H1 (cell line): ENCODE data around the gene CAPN11. TPM values are rescaled to one million over a fixed set of nuclear protein-coding genes. Genes with fewer than 3 reads are reported as not detected.

Source experiments
- CTCF ChIA-PET: fragments of 300-600 bp; sonication (Branson Sonifier 250); formaldehyde crosslinking; loops from one replicate; lab custom pipeline; 2021; ENCODE audit not compliant: partially characterized antibody; lab: Charles Lee
- POLR2A ChIA-PET: fragments of 300-600 bp; sonication (Branson Sonifier 250); formaldehyde crosslinking; loops from one replicate; lab custom pipeline; 2021; ENCODE audit warnings: inconsistent platforms; ENCODE audit not compliant: partially characterized antibody; lab: Charles Lee
- DNase-seq, 2 experiments: peaks; one replicate each; pipeline versions ENCODE4 v3.0.0 to v3.0.0-alpha.2; 2010 to 2022; ENCODE audit warnings: low spot score in 2 of 2, low read depth in 1 of 2, mixed read lengths in 1 of 2
- FAIRE-seq: peaks from 2 replicates; lab custom pipeline; 2011; peaks lifted over from hg19 to GRCh38; lab: Jason Lieb, UNC
- H2AFZ ChIP-seq: 2 replicates; pipeline ENCODE4 v1.8.1; 2012; ENCODE audit warnings: low read length, inconsistent platforms
- H2AK5ac ChIP-seq: 2 replicates; pipeline ENCODE4 v1.6.1; 2013; ENCODE audit warnings: low read depth, low read length
- H2BK120ac ChIP-seq: replicated peaks from 2 replicates; pipeline ENCODE3; 2013; ENCODE audit warnings: low read depth, low read length, inconsistent platforms
- H2BK12ac ChIP-seq: 2 replicates; pipeline ENCODE4 v1.6.1; 2013; ENCODE audit warnings: low read depth, low read length
- H2BK15ac ChIP-seq: 2 replicates; pipeline ENCODE4 v1.6.1; 2013; ENCODE audit warnings: low read length
- H2BK20ac ChIP-seq: 2 replicates; pipeline ENCODE4 v1.6.1; 2013; ENCODE audit warnings: low read length
- H2BK5ac ChIP-seq: 2 replicates; pipeline ENCODE4 v1.6.1; 2013; ENCODE audit warnings: low read depth, low read length
- H3K14ac ChIP-seq: 2 replicates; pipeline ENCODE4 v1.6.1; 2013; ENCODE audit warnings: inconsistent platforms; ENCODE audit not compliant: insufficient read length
- H3K18ac ChIP-seq: 2 replicates; pipeline ENCODE4 v1.6.1; 2013; ENCODE audit warnings: low read length; ENCODE audit errors: extremely low read depth
- H3K23ac ChIP-seq: 2 replicates; pipeline ENCODE4 v1.6.1; 2013; ENCODE audit warnings: inconsistent platforms; ENCODE audit not compliant: insufficient read length
- H3K23me2 ChIP-seq: 2 replicates; pipeline ENCODE4 v1.6.1; 2013; ENCODE audit warnings: low read depth, low read length
- H3K27ac ChIP-seq: 2 replicates; pipeline ENCODE4 v1.6.1; 2011; ENCODE audit warnings: low read depth, low read length, inconsistent platforms
- H3K27me3 ChIP-seq, 4 experiments: replicated peaks in 1 of 4; 1 replicate in 1 of 4; 2 replicates in 3 of 4; pipeline versions ENCODE4 v1.6.1 to v1.8.1; 2011 to 2013; ENCODE audit warnings: low read length in 3 of 4, mild to moderate bottlenecking in 3 of 4, inconsistent platforms in 2 of 4, mixed read lengths in 2 of 4, moderate library complexity in 1 of 4; ENCODE audit not compliant: control insufficient read depth in 3 of 4, insufficient read depth in 3 of 4; ENCODE audit errors: extremely low read depth in 1 of 4
- H3K36me3 ChIP-seq, 4 experiments: 2 replicates each; pipeline versions ENCODE4 v1.6.1 to v1.8.1; 2011 to 2013; ENCODE audit warnings: mild to moderate bottlenecking in 4 of 4, low read length in 3 of 4, moderate library complexity in 2 of 4, control low read depth in 1 of 4, inconsistent platforms in 1 of 4; ENCODE audit not compliant: insufficient read depth in 4 of 4, control insufficient read depth in 2 of 4
- H3K4ac ChIP-seq: replicated peaks from 2 replicates; pipeline ENCODE3; 2013; ENCODE audit warnings: low read length, low read depth, mixed read lengths, inconsistent platforms; ENCODE audit not compliant: insufficient read length
- H3K4me1 ChIP-seq, 4 experiments: replicated peaks in 1 of 4; 1 replicate in 1 of 4; 2 replicates in 3 of 4; pipeline versions ENCODE4 v1.6.1 to v1.8.1; 2011 to 2013; ENCODE audit warnings: low read length in 3 of 4, inconsistent platforms in 2 of 4, mixed read lengths in 1 of 4; ENCODE audit not compliant: insufficient read depth in 4 of 4, control insufficient read depth in 3 of 4
- H3K4me2 ChIP-seq, 2 experiments: 2 replicates each; pipeline versions ENCODE4 v1.6.1 to v1.8.1; 2011 to 2013; ENCODE audit warnings: low read depth in 2 of 2, low read length in 2 of 2, control low read depth in 1 of 2, inconsistent platforms in 1 of 2, mild to moderate bottlenecking in 1 of 2; ENCODE audit not compliant: insufficient read depth in 1 of 2
- H3K4me3 ChIP-seq, 4 experiments: fragments of 200-600, 300-600 bp in 1 of 4; sonication (generic), shearing (Covaris generic), sonication (Bioruptor Twin) in 1 of 4; 2 replicates each; pipeline versions ENCODE4 v1.5.1 to v1.8.1; 2011 to 2016; ENCODE audit warnings: low read length in 4 of 4, low read depth in 3 of 4, control low read depth in 2 of 4, inconsistent platforms in 2 of 4, mild to moderate bottlenecking in 2 of 4, mixed read lengths in 1 of 4, moderate library complexity in 1 of 4; ENCODE audit not compliant: insufficient read depth in 2 of 4; ENCODE audit errors: extremely low read depth in 1 of 4
- H3K56ac ChIP-seq: replicated peaks from 2 replicates; pipeline ENCODE3; 2013; ENCODE audit warnings: low read depth, mild to moderate bottlenecking, mixed read lengths, low read length, inconsistent platforms; ENCODE audit not compliant: insufficient read length
- H3K79me1 ChIP-seq: 2 replicates; pipeline ENCODE4 v1.6.1; 2013; ENCODE audit warnings: low read depth, low read length, control low read depth
- H3K79me2 ChIP-seq, 2 experiments: 2 replicates each; pipeline versions ENCODE4 v1.6.1 to v1.8.1; 2012 to 2013; ENCODE audit warnings: low read length in 2 of 2, mild to moderate bottlenecking in 2 of 2, inconsistent platforms in 1 of 2; ENCODE audit not compliant: insufficient read depth in 2 of 2, control insufficient read depth in 1 of 2
- H3K9ac ChIP-seq, 4 experiments: replicated peaks in 1 of 4; 1 replicate in 1 of 4; 2 replicates in 3 of 4; pipeline versions ENCODE4 v1.6.1 to v1.8.1; 2011 to 2013; ENCODE audit warnings: low read depth in 3 of 4, low read length in 3 of 4, control low read depth in 2 of 4, mild to moderate bottlenecking in 2 of 4, moderate library complexity in 2 of 4, inconsistent platforms in 1 of 4; ENCODE audit errors: extremely low read depth in 1 of 4
- H3K9me3 ChIP-seq, 2 experiments: 2 replicates each; pipeline versions ENCODE4 v1.6.1 to v1.8.1; 2012 to 2013; ENCODE audit warnings: mild to moderate bottlenecking in 2 of 2, moderate library complexity in 2 of 2, control low read depth in 1 of 2, inconsistent platforms in 1 of 2, low read depth in 1 of 2, low read length in 1 of 2, mixed read lengths in 1 of 2; ENCODE audit not compliant: insufficient read depth in 2 of 2
- H4K20me1 ChIP-seq, 2 experiments: replicated peaks in 1 of 2; 2 replicates each; pipeline versions ENCODE3 to v1.8.1; 2011 to 2013; ENCODE audit warnings: inconsistent platforms in 2 of 2, low read length in 2 of 2, mild to moderate bottlenecking in 1 of 2; ENCODE audit not compliant: insufficient read depth in 2 of 2, control insufficient read depth in 1 of 2
- H4K5ac ChIP-seq: 2 replicates; pipeline ENCODE4 v1.6.1; 2013; ENCODE audit warnings: low read length, low read depth, mixed read lengths, inconsistent platforms; ENCODE audit not compliant: insufficient read length
- H4K8ac ChIP-seq: 2 replicates; pipeline ENCODE4 v1.8.0; 2013; ENCODE audit warnings: mild to moderate bottlenecking, moderate library complexity, low read length, inconsistent platforms; ENCODE audit not compliant: insufficient read depth; ENCODE audit errors: extremely low read depth
- H4K91ac ChIP-seq: replicated peaks from 2 replicates; pipeline ENCODE3; 2013; ENCODE audit warnings: low read length, mixed read lengths, inconsistent platforms; ENCODE audit not compliant: insufficient read length
- CBX5 ChIP-seq: fragments of 300-800, 300-1000 bp; sonication (generic); IDR thresholded peaks from 2 replicates; pipeline ENCODE4 v1.7.1; 2016; ENCODE audit warnings: antibody characterized with exemption, low read length, low read depth
- EZH2 ChIP-seq: fragments of 200-600 bp; sonication (generic); IDR thresholded peaks from 2 replicates; pipeline ENCODE4 v1.7.1; 2012; ENCODE audit warnings: low read depth, mild to moderate bottlenecking, moderate library complexity, low read length, inconsistent platforms; ENCODE audit not compliant: severe bottlenecking
- HDAC2 ChIP-seq, 2 experiments: fragments of 300-600 bp in 1 of 2; sonication (generic) in 1 of 2; IDR thresholded peaks; 2 replicates each; pipeline ENCODE4 v1.6.1; 2011 to 2012; ENCODE audit warnings: low read depth in 2 of 2, low read length in 2 of 2, mild to moderate bottlenecking in 2 of 2, moderate library complexity in 2 of 2, borderline replicate concordance in 1 of 2, inconsistent platforms in 1 of 2
- NRF1 ChIP-seq: IDR thresholded peaks from 2 replicates; pipeline ENCODE4 v1.6.1; 2011; ENCODE audit warnings: mild to moderate bottlenecking, low read depth, low read length, improper control_type of control experiment
- POLR2AphosphoS5 ChIP-seq: IDR thresholded peaks from 2 replicates; pipeline ENCODE4 v1.6.1; 2011; ENCODE audit warnings: low read depth, low read length
- RBBP5 ChIP-seq: IDR thresholded peaks from 2 replicates; pipeline ENCODE4 v1.7.1; 2012; ENCODE audit warnings: low read depth, mild to moderate bottlenecking, inconsistent platforms, low read length, moderate library complexity, borderline replicate concordance
- SUZ12 ChIP-seq: fragments of 200-600 bp; sonication (generic); IDR thresholded peaks from 2 replicates; pipeline ENCODE4 v1.6.1; 2012; ENCODE audit warnings: mild to moderate bottlenecking, inconsistent platforms, low read length, moderate library complexity, mixed read lengths
- TAF7 ChIP-seq: optimal IDR thresholded peaks from 2 replicates; pipeline ENCODE3; 2011; ENCODE audit warnings: low read depth, mild to moderate bottlenecking, inconsistent platforms, low read length, moderate library complexity, borderline replicate concordance
- TCF12 ChIP-seq: IDR thresholded peaks from 2 replicates; pipeline ENCODE4 v1.6.1; 2011; ENCODE audit warnings: low read depth, mild to moderate bottlenecking, low read length
- YY1 ChIP-seq: IDR thresholded peaks from 2 replicates; pipeline ENCODE4 v1.6.1; 2011; ENCODE audit warnings: low read depth, mild to moderate bottlenecking, low read length
- WGBS, 2 experiments: shearing (Covaris generic) in 1 of 2; methylation state at CpG; one replicate each; pipeline versions ENCODE4 v1.1.6 to v1.1.7; 2013 to 2015; ENCODE audit warnings: low lambda C conversion rate in 2 of 2, mixed read lengths in 2 of 2, inconsistent platforms in 1 of 2, low coverage in 1 of 2, missing lambda C conversion rate in 1 of 2; ENCODE audit not compliant: insufficient replicate concordance in 2 of 2, insufficient coverage in 1 of 2, insufficient read length in 1 of 2; ENCODE audit errors: extremely low coverage in 1 of 2, missing lambda C conversion rate in 1 of 2; 5-methylcytosine and 5-hydroxymethylcytosine counted together
- polyA plus RNA-seq, 7 experiments: library from polyadenylated mRNA; depleted of rRNA in 3 of 7; stranded (reverse) in 5 of 7; unstranded in 2 of 7; fragments of >200 nt in 5 of 7; fragments of 200-250 nt in 2 of 7; gene quantifications; 1 replicate in 5 of 7; 2 replicates in 1 of 7; 4 replicates in 1 of 7; pipeline versions ENCODE4 v1.2.1 to v1.2.3, GENCODE V29; 2011 to 2013; ENCODE audit warnings: missing spikeins in 2 of 7, mixed read lengths in 2 of 7
- total RNA-seq: library from RNA; stranded (reverse); fragmentation: NEBNext Ultra II Directional; extraction: Animal tissue kit (Norgen Biotek cat#: 25700); gene quantifications from 2 replicates; pipeline ENCODE4 v1.2.1, GENCODE V29; 2021
- TF ChIP-seq, protein P1 (sequence below): IDR thresholded peaks from 2 replicates; pipeline ENCODE4 v1.6.1; 2011; ENCODE audit warnings: low read length, improper control_type of control experiment

Gene CAPN11
- total and polyA plus RNA-seq, 2 of the 8 experiments (the other 6 are each of a cell fraction or from before 2014, with no cell fraction given) = 0.95 to 0.97 TPM

DNA sequence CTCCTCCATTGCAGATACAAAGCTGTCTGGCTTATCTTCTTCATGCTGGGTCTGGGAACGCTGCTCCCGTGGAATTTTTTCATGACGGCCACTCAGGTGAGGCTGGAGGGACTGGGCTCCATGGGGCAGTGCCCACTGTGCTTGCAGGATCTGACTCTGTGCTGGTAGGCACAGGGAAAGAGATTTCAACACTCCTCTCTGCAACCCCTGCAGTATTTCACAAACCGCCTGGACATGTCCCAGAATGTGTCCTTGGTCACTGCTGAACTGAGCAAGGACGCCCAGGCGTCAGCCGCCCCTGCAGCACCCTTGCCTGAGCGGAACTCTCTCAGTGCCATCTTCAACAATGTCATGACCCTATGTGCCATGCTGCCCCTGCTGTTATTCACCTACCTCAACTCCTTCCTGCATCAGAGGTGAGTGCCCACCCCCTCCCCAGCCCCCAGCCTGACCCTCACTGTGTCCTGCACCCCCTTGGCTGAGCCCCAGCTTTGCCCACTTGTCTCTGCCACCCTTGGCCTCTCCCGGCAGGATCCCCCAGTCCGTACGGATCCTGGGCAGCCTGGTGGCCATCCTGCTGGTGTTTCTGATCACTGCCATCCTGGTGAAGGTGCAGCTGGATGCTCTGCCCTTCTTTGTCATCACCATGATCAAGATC, 70.9 kb downstream of the CAPN11 start:
- Histone ChIP-seq H3K27ac (no peak overlapping the region), H2BK120ac (no peak overlapping the region), H4K91ac (no peak overlapping the region), H3K14ac (no peak overlapping the region), H4K5ac (no peak overlapping the region), H2BK15ac (no peak overlapping the region), H3K18ac (no peak overlapping the region), H3K4ac (no peak overlapping the region), H2BK5ac (no peak overlapping the region; the same call in 1 of the 2 replicates), H3K36me3 (peaks cover 26 to 58% (median 45%) of the 10 kb centered on the region in 4 experiments), H3K4me2 (no peak overlapping the region), H3K79me1 (peaks cover 29% of the 10 kb centered on the region), H3K79me2 (peaks cover 9 to 42% of the 10 kb centered on the region in 2 experiments; a peak in 3 of 4 replicates), H2AFZ (no peak overlapping the region), H3K56ac (no peak overlapping the region), H2AK5ac (no peak overlapping the region), H2BK12ac (no peak overlapping the region), H3K27me3 (no peaks in the 10 kb centered on the region), H3K9ac (no peak overlapping the region), H4K8ac (no peak overlapping the region), H4K20me1 (peaks cover 33 to 46% of the 10 kb centered on the region in 2 experiments), H3K9me3 (no peaks in the 10 kb centered on the region), H3K4me1 (peaks cover 9 to 32% (median 22%) of the 10 kb centered on the region in 4 experiments), H3K23me2 (peaks cover 3% of the 10 kb centered on the region; the same call in 1 of the 2 replicates), H3K23ac (no peak overlapping the region), H3K4me3 (no peak overlapping the region), H2BK20ac (no peak overlapping the region)
- DNase-seq (no peak), FAIRE-seq (no peak)
- ChIA-PET CTCF (interaction anchor here (0.9 to 19.4 kb wide), 8 partner anchors 13 to 130 kb away, joined by 3 to 287 read pairs (median 4); no protein-coding TSS in a partner anchor), POLR2A (interaction anchor here (1.0 to 21.0 kb wide), 7 partner anchors 8 to 49 kb away, joined by 3 to 477 read pairs (median 4); partner anchors contain the start of genes HSP90AB1, MYMX and SLC35B2)
- 90% methylated on average over 11 of the region's 11 CpGs; no CpG with 5 or more reads in 1 of the 2 experiments for WGBS, 2 experiments
- TF ChIP-seq NRF1 = no peak
- TF ChIP-seq, protein P1, sequence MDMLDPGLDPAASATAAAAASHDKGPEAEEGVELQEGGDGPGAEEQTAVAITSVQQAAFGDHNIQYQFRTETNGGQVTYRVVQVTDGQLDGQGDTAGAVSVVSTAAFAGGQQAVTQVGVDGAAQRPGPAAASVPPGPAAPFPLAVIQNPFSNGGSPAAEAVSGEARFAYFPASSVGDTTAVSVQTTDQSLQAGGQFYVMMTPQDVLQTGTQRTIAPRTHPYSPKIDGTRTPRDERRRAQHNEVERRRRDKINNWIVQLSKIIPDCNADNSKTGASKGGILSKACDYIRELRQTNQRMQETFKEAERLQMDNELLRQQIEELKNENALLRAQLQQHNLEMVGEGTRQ = no peak
- no peak for TF ChIP-seq POLR2AphosphoS5
- TF ChIP-seq TCF12 = no peak
- no peak for TF ChIP-seq HDAC2 (IDR thresholded peaks at IDR 0.05; ENCODE audit: borderline replicate concordance in 1 of 2, low read depth in 2 of 2, low read length in 2 of 2)
- no peak for TF ChIP-seq TAF7
- no peak for TF ChIP-seq SUZ12
- no peak for TF ChIP-seq RBBP5
- TF ChIP-seq EZH2 = no peak
- TF ChIP-seq CBX5 = no peak
- TF ChIP-seq YY1 = no peak
